ENCODE data around the gene RGS14.
"Not testable (repeated sequence)": the region's sequence is repeated elsewhere in the genome, so short reads cannot be mapped to it uniquely, and the experiment has no call there.

The RGS14 gene

DNA sequence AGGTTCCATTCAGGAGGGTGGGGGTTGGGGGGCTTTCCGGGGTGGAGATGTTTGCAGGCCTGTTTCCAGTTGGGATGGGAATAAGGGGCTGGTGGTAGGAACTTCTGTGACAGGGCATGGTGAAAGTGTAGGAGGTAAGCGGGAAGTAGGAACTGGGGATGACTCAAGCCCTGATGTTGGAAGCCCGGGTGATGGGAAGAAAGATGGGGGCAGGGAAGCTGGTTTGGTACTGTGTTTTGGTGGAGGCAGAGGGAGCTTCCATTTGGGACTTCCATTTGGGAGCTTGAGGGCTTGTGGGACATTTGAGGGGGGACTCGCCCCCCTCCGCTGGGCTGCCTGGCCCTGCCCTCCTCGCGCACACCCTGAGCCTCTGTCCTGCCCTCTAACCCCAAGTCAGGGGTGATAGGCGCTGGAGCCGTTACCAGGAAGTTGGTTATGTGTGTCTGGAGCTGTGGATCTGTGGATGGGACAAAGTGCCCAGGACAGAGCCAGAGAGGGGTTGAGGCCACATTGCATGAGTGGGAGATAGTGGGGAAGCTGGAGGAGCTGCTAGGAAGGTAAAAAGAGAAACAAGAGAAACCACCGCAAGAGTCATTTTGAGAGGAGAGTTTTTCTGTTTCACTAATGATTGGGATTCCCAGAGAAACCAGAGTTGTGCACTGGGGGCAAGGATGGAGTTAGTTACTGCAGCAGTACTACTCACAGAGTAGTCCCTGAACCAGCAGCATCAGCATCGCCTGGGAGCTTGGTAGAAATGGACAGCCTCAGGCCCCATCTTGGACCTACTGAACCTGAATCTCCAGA lies 6.6 kb downstream of the RGS14 start:
- DNase-seq (ENCODE audit: low spot score), result no peak

DNA sequence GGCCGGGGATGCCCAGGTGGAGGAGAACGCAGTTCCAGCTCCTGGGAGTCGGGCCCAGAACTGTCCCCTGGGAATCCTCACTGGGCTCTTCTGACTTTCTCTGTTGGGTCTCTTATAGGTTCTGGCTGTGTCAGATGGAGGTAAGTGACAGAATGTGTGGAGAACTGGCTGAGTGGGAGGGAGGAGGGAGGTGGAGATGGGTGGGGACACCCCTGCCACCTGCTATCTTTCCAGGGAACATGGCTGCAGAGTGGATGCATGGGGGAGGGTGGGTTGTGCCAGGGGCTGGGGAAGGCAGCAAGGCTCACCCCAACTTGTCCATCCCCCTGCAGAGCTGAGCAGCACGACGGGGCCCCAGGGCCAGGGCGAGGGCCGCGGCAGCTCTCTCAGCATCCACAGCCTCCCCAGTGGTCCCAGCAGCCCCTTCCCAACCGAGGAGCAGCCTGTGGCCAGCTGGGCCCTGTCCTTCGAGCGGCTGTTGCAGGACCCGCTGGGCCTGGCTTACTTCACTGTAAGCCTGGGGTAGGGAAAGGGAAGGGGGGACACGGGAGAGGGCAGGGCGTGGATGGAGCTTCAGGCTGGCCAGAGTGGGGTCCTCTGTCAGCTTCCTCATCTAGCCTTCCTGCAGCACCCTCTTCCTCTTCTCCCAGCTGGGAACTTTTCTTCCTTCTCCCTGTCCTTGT lies 8.3 kb downstream of the RGS14 start:
- no peak for DNase-seq (ENCODE audit: low spot score)

DNA sequence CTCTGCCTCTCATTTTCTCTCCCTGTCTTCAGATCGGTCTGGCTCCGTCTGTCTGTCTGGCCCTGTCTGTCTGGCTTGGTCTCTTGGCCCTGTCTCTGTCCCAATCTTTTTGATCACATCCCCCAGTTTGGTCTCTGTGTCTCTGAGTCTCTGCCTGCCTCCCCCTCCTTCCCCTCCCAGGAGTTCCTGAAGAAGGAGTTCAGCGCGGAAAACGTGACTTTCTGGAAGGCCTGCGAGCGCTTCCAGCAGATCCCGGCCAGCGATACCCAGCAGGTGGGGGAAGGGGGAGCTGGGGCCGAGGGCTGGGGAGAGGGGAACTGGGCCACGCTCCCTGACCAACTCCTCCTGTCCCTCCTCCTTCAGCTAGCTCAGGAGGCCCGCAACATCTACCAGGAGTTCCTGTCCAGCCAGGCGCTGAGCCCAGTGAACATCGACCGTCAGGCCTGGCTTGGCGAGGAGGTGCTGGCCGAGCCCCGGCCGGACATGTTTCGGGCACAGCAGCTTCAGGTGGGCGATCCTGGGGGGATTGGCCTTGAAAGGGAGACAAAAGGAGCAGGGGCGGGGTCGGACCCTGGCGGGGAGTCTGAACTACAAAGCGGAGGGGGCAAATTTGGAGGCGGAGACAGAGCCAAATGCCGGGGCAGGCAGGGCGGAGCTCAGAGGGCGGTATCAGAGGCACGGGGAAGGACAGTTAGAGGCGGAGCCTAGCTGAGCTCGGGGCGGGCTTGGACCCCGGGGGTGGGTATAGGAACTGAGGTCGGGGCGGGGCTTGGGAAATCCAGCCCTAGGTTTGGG lies 9.0 kb downstream of the RGS14 start:
- no peak for DNase-seq (ENCODE audit: low spot score)

DNA sequence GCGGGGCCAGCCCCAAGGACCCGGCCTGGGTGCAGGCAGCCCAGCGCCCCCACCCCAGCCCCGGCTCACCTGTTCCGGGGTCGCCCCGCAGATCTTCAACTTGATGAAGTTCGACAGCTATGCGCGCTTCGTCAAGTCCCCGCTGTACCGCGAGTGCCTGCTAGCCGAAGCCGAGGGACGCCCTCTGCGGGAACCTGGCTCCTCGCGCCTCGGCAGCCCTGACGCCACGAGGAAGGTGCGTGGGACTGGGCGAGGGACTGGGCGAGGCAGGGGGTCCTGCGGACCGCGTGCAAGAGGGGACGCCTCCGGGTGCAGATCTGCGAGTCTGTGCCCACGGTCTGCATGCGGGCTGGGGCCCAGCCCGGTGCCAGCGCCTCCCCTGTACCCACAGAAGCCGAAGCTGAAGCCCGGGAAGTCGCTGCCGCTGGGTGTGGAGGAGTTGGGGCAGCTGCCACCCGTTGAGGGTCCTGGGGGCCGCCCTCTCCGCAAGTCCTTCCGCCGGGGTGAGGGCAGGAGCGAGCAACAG lies 9.7 kb downstream of the RGS14 start:
- DNase-seq (ENCODE audit: low spot score), result no peak

DNA sequence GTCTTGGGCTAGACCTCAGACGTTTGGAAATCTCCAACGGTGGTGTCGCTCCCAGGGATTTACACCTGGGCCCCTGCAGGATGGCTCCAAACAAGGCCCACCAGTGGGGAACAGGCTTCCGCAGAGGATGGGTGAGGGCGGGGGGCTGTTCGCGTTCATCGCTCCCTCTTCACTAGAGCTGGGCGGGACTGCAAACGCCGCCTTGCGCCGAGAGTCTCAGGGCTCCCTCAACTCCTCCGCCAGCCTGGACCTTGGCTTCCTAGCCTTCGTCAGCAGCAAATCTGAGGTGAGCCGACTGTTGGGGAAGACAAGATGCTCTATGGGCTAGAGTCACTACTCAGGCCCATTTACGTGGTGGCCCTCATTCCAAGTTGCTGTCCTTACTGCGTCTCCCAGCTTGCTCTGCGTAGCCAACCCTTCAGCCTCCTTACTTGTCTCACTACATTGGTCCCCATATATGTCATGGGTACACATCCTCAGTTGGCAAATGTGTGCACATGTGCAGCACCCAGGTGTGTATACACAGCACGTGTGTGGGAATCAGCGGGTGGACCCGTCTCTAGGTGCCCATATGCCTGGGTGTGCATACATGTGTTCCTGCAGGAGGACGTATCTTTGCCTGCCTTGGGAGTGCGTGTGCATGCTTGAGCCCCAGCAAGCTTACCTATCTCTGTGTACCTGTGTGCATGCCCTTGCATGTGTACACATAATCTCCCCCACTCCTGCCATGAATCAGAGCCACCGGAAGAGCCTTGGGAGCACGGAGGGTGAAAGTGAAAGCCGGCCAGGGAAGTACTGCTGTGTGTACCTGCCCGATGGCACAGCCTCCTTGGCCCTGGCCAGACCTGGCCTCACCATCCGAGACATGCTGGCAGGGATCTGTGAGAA lies 10.5 kb downstream of the RGS14 start:
- DNase-seq (ENCODE audit: low spot score), result no peak

DNA sequence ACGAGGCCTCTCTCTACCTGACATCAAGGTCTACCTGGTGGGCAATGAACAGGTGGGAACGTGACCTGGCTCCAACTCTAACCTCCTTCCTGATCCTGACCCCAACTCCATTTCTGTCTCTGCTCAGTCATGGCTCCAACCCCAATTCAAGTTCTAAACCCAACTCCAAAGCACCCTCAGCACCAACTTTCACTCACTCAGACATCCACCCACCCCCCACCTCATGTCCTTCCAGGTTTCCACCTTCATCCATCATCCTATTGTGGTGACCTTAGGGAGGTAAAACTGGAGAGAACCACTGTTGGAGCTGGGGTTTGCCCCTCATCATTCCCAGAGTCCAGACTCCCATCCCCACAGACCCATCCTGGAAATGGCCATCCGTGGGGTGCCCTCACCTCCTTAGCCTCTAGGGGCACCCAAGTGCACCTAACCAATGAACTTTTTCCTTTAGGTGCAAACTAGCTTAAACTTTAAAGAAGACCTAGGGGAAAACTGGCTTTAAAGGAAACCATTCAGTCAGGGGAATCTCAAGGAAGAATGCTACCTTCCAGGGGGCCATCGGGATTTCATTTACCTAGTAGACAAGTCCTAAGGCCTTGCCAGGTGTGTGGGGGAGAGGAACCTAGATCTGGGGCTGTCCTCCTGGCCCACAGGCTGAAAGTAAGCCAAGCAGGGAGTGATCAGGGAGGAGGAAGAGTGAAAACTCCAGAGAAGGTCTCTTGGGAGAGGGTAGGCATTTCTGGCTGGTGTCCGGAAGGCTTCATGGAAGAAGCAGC lies 11.3 kb downstream of the RGS14 start:
- no peak for DNase-seq (ENCODE audit: low spot score)

DNA sequence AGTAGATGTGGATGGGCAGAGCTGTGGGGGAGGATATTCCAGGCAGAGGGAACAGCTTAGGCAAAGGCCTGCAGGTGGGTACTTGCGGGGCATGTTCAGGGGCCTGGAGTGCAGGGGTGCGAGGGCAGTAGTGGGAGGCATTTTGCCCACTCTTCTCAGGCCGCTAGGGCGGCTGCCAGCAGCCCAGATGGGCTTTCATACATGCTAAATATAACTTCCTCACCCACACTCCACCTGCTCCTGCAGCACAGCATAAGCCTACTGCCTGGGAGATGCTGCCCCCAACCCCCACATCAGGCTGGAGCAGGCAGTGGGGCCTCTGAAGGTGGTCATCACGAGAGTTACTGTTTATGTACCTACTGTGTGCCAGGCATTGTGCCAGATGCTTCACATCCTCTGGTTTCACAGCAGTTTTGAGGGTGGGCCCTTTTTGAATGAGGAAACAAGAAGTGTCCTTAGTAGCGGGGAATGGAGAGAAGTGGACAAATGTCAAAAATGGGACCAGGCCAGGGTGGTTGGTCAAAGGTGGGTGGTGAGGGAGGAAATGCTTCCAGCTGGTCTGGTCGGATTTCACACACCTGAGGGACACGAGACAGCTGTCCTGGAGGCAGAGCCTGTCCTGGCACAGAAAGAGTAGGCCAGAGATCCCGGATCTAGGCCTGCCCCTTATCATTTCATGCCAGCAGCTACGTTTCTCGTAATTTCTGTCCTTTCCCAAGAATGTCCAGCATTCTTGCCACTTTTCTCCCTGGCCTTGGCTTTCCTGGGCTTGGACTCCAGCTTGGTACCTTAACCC lies 12.1 kb downstream of the RGS14 start:
- DNase-seq (ENCODE audit: low spot score), result no peak

DNA sequence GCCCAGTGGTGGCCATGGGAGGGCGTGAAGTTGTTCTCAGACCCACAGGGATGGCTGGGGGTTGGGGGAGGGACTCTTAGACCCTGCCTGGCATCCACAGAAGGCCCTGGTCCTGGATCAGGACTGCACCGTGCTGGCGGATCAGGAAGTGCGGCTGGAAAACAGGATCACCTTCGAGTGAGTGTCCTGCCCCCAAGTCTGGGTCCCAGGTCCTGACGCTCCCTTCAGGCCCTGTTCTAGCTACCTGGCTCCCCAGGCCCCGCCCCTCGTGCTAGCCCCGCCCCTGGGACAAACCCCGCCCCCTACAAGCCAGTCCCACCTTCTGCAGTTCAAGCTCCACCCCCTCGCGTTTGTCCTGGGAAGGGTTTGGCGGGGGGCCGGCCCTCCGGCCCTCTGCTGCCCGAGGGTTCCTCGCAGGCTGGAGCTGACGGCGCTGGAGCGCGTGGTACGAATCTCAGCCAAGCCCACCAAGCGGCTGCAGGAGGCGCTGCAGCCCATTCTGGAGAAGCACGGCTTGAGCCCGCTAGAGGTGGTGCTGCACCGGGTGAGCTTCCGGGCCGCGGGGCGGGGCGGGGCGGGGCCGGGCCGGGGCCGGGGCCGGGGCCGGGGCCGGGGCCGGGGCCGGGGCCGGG lies 12.9 kb downstream of the RGS14 start:
- peak; percentile 68 for DNase-seq (ENCODE audit: low spot score)

DNA sequence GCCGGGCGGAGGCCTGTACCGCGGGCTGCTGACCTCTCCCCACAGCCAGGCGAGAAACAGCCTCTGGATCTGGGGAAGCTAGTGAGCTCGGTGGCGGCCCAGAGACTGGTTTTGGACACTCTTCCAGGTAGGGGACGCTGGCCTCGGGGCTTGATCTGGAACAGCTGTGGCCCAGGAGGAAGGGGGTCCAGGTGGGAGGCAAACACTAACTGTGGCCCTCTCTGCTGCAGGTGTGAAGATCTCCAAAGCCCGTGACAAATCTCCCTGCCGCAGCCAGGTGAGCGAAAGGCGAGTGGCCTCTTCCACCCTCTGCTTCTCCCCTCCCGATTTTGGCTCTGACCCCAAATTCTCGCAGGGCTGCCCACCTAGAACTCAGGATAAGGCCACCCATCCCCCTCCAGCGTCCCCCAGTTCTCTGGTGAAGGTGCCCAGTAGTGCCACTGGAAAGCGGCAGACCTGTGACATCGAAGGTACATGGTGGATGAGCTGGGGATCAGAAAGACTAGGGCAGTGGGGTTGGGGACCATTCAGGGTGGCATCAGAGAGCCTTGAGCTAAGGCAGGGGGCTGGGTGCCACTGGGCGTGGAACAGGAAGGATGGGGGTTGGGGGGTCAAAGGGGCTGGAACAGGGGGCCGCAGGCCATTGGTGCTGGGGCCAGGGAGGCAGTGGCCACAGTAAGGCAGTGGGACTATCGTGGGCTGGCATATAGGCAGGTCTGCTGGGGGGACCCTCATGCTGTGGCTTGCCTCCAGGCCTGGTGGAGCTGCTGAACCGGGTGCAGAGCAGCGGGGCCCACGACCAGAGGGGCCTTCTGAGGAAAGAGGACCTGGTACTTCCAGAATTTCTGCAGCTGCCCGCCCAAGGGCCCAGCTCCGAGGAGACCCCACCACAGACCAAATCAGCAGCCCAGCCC lies 13.7 kb downstream of the RGS14 start:
- no peak for DNase-seq (ENCODE audit: low spot score)

DNA sequence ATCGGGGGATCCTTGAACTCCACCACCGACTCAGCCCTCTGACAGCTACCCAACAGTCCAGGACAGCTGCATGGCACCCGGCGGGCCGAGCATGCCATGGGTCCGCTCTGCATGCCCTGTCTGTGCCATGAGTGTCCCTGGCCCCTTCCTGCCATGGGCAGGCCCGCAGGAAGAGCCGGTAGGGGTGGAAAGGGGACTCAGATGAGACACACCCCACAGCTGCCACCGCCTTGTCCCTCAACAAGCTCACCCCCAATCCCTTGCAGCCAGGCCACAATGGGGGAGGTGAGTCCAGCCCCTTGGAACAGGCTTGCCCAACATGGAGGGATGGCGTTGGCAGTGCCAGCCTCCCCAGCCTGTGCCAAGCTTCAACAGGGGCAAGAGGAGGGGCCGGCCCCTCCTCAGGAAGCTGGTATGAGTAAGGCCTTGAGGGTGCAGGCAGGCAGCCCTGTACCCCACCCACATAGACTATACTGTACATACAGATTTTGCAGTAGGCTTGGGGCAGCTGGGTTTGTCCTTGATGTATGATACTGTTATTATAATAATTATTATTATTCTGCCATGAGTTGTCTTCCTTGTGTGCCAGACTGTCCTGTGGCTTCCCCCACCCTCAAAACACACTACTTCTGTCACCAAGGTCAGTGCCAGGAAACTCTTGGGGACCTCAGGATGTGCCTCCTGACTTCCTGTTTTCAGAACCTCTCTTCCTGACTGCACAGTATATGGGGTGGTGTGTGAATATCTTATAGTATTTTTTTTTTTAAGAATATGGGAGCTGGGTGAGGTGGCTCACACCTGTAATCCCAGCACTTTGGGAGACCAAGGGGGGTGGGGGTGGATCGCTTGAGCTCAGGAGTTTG lies 14.5 kb downstream of the RGS14 start:
- DNase-seq (ENCODE audit: low spot score), result peak; percentile 63

DNA sequence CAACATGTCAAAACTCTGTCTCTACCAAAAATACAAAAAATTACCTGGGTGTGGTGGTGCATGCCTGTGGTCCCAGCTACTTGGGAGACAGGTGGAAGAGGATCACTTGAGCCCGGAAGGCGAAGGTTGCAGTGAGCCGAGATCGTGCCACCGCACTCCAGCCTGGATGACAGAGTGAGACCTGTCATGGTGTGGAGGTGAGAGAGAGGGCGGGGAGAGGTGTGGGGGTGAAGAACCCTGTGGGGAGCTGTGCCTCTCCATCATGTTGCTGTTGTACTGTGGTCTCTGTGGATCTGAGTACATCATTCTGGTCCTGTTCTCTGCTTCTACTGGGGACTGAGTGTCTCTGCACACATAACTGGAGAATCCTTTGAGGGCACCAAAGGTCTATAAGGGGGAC lies 15.2 kb downstream of the RGS14 start:
- peak; percentile 37 for DNase-seq (ENCODE audit: low spot score)

DNA sequence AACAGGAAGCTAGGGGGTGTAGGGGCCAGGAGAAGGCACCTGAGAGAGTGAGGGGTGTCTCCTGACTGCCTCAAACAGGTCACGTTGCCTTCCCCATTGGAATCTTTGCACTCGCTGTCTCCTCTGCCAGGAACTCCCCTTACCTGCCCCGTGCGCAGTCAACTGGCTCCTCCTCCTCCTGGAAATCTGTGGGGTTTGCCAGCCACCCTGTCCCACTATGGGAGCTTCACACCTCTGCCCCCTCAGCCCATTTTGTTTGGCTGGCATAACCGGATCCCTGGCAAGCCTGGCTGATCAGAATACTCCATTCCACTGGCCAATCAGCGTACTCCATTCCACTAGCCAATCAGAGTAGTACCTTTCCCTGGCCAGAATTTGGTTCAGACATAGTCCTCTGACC lies 16.1 kb downstream of the RGS14 start:
- DNase-seq (ENCODE audit: low spot score), result no peak

DNA sequence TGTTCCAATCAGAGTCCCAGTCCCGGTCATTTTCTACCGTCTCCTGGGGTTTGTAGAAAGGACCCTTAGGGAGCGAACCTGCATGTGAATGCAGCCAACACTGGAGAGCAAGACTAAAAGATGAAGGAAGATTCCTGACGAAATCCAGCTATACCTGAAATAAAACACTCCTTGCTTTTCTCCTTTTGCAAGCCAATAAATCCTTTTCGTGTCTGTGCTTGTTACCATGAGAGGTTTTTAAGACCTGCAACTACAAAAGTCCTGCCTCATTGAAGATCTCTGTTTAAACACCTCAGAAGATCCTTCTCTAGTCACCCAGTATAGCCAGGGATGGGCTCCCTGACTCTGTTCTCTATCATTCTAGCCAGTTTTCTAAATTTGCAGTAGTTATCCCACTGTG lies 16.5 kb downstream of the RGS14 start:
- DNase-seq (ENCODE audit: low spot score), result no peak

DNA sequence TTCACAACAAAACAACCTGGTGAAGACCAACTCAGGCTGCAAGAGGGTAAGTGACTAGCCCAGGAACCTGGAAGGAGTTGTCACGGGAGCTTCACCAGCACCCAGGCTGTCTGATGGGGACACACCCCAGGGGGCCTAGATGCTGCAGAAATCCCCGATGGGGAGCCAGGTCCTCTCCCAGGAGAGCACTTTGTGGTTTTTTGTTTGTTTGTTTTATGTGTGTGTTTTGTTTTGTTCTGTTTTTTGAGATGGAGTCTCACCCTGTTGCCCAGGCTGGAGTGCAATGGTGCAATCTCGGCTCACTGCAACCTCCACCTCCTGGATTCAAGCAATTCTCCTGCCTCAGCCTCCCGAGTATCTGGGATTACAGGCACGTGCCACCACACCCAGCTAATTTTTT lies 17.8 kb downstream of the RGS14 start:
- not testable (repeated sequence) for DNase-seq (ENCODE audit: low spot score)

DNA sequence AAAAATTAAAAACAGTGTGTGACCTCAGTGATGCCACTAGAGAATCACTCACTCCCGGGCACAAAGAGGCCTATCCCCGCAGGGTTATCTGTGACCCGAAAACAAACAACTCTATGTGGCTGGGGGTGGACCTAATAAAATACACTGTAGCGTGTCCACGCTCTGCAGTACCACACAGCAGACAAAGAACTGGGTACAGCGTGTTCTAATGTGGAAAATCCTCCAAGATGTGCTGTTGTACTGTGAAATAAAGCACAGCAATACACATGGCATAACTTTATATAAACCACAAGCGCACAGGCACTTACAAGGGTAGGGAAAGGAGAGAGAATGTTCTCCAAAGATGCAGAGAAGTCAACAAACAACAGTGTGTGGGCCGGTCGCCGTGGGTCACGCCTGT lies 18.4 kb downstream of the RGS14 start:
- DNase-seq (ENCODE audit: low spot score), result no peak

DNA sequence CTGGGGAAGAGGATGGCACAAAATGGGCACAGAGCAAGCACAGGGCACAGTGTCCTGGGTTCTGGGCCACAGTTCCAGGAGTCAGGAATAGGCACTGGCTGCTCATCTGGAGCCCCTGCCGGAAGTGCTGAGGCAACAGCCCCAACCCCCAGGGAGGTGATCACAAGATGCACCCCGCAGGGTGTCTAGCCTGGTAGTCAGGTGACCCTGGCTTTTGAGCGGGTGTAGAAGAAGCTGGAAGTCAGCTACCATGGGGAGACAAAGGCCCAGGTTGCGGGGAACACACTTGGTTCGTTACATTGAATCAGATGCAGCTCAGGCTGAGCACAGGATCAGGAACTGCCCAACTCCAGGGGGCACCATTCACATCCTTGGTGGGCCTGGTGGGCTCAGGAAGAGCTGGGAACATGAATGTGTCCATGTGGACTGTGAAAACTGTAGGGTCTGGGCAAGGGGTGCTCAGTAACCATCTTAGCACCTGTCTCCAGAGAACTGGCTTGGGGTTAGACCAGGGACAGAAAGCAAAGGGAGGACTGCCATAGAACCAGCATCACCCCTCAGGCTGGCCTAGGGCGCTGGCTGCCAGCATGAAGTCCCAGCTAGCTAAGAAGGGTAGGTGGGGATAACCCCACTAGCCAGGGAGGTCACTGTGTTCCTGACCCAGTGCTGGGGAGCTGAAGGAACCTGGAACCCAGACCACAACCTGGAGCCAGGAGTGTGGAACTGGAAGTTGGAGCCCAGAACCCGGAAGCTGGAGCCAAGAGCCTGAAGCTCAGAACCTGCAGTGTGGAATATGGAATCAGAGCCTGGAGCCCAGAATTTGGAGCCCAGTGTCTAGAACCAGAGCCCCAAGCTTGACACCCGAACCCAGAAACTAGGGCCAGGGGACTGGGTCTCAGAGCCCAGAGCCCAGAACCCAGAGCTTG lies 20.4 kb downstream of the RGS14 start:
- no peak for DNase-seq (ENCODE audit: low spot score)

Data from CD4-positive, alpha-beta T cell treated with Interleukin-15 for 4 hours (primary cell).